Bronchial epithelial cell (primary cell): Measurements from ENCODE around the gene JMJD1C. TPM values are rescaled to one million over a fixed set of nuclear protein-coding genes. Genes with fewer than 3 reads are reported as not detected.

Experiments
- DNase-seq: peaks from one replicate; pipeline ENCODE4 v3.0.0-alpha.2; 2010; ENCODE audit warnings: low read depth
- FAIRE-seq: peaks from 2 replicates; lab custom pipeline; 2011; peaks lifted over from hg19 to GRCh38; lab: Jason Lieb, UNC
- H3K27me3 ChIP-seq: 2 replicates; pipeline ENCODE4 v1.5.1; 2011; ENCODE audit warnings: low read length; ENCODE audit not compliant: control insufficient read depth, insufficient read depth
- H3K36me3 ChIP-seq: 2 replicates; pipeline ENCODE4 v1.5.1; 2011; ENCODE audit warnings: low read length; ENCODE audit not compliant: control insufficient read depth, insufficient read depth
- H3K4me3 ChIP-seq: 2 replicates; pipeline ENCODE4 v1.5.1; 2011; ENCODE audit warnings: mild to moderate bottlenecking, low read depth, low read length, control low read depth
- CTCF ChIP-seq: IDR thresholded peaks from 2 replicates; pipeline ENCODE4 v1.5.1; 2011; ENCODE audit warnings: mild to moderate bottlenecking, moderate library complexity, low read length, control low read depth, inconsistent platforms; ENCODE audit not compliant: insufficient read depth, severe bottlenecking
- total RNA-seq: library from RNA; depleted of rRNA; stranded (reverse); fragments of >200 nt; gene quantifications from 2 replicates; pipeline ENCODE4 v1.2.1, GENCODE V29; 2014

Gene JMJD1C
- total RNA-seq, 1 donor from 2014 or later, result 72.1 TPM

DNA sequence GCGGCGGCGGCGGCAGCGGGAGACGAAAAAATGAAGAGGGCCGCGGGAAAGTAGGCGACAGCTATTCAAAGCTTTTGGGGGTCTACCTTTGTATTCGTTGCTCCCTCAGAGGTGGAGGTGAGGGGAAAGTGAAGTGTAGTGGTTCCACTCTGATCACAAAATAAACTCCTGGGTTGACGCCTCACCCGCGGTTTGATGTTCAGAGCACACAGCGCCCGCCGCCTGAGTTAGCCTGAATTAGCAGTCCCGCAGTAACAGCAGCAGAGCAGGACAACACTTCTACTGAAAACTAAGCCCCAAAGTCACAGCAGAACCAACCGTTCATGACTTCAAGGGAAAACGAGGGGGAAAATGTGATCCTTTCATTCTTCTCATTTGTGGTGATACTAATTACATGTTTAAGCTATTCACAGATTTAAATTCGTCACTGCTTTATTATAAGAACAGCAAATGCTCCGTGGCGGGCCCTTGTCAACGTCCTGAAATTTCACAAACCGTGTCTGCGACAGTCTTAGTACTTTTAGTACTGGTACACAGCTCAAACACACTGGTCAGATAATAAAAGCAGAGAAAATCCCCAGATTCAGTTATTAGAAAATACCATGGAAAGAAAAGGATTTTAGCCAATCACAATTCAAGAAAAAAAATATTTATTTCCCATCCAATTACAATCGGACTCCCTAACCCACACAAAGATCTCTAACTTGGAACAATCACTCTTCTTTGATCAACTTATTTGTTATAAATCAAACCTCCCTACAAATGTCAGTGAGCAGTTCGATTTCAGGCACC, 563 bp upstream of the JMJD1C start:
- TF ChIP-seq CTCF, result no peak
- Histone ChIP-seq H3K27me3 (no peaks in the 10 kb centered on the region), H3K4me3 (peak overlapping the region; percentile 99), H3K36me3 (no peaks in the 10 kb centered on the region)
- DNase-seq (peak; percentile 57), FAIRE-seq (no peak)

- DNase-seq (peak; percentile 30), FAIRE-seq (no peak)
Observed at GRCh38 chr10:63464402-63465292, 1.1 kb downstream of the JMJD1C start.

GRCh38 chr10:63462442-63462841, 3.3 kb downstream of the JMJD1C start:
- Histone ChIP-seq H3K4me3 (no peak overlapping the region), H3K27me3 (no peaks in the 10 kb centered on the region), H3K36me3 (no peaks in the 10 kb centered on the region)
- FAIRE-seq, result no peak
- TF ChIP-seq CTCF, result no peak
- no peak for DNase-seq

More at GRCh38 chr10:63464402-63465292, 1.1 kb downstream of the JMJD1C start:
- Histone ChIP-seq H3K4me3 (peak overlapping the region; percentile 99), H3K27me3 (no peaks in the 10 kb centered on the region), H3K36me3 (no peaks in the 10 kb centered on the region)
- TF ChIP-seq CTCF, result no peak

DNA sequence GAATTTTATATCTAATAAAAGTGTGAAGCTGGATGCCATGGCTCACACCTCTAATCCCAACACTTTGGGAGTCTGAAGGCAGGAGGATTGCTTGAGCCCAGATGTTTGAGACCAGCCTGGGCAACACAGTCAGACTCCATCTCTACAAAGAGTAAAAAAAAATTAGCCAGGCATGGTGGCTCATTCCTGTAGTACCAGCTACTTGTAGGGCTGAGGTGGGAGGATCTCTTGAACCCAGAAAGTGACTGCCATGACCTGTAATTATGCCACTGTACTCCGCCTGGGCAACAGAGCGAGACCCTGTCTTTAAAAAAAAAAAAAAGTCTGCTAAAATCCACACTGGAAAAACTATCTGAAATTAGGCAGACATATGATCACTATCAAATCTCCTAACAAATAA, 7.6 kb downstream of the JMJD1C start:
- no peak for TF ChIP-seq CTCF
- Histone ChIP-seq H3K4me3 (no peak overlapping the region), H3K27me3 (no peaks in the 10 kb centered on the region), H3K36me3 (peaks cover 1% of the 10 kb centered on the region)
- DNase-seq (no peak), FAIRE-seq (no peak)

GRCh38 chr10:63457594-63457993, 8.2 kb downstream of the JMJD1C start:
- no peaks in the 10 kb centered on the region for H3K27me3 ChIP-seq
- no peak for FAIRE-seq
- no peak for DNase-seq
- peaks cover 1% of the 10 kb centered on the region for H3K36me3 ChIP-seq
- H3K4me3 ChIP-seq, result no peak overlapping the region
- TF ChIP-seq CTCF, result no peak
